Brain pericyte (primary cell): ENCODE results near the gene GALNS.
"Not testable (repeated sequence)": the region's sequence is repeated elsewhere in the genome, so short reads cannot be mapped to it uniquely, and the experiment has no call there.

Experiments
- DNase-seq: peaks from one replicate; pipeline ENCODE4 v3.0.0-alpha.2; 2012; ENCODE audit warnings: low read depth, low spot score

The GALNS gene

GRCh38 chr16:88856828-88857727, at the start of gene GALNS, which contains the start of gene TRAPPC2L:
Gene GALNS, minus strand, starts transcription at chr16:88856947. Its CDS starts 70 bp downstream, at chr16:88856877.
Gene TRAPPC2L, plus strand, starts transcription at chr16:88857127. Its CDS starts 24 bp downstream, at chr16:88857151.
- DNase-seq = peak; percentile 86

GRCh38 chr16:88906020-88906419, 49.3 kb upstream of the GALNS start:
- no peak for DNase-seq

- no peak for DNase-seq
Measured at GRCh38 chr16:88905563-88905962, 48.8 kb upstream of the GALNS start.

- no peak for DNase-seq
Measured at GRCh38 chr16:88904676-88905365, 48.1 kb upstream of the GALNS start.

- no peak for DNase-seq
Measured at GRCh38 chr16:88903267-88903666, 46.5 kb upstream of the GALNS start.

GRCh38 chr16:88902744-88903143, 46.0 kb upstream of the GALNS start:
- DNase-seq = no peak

- no peak for DNase-seq
Measured at GRCh38 chr16:88901718-88902337, 45.1 kb upstream of the GALNS start.

- DNase-seq = no peak
Measured at GRCh38 chr16:88900662-88901052, 43.9 kb upstream of the GALNS start.

- no peak for DNase-seq
Measured at GRCh38 chr16:88899901-88900661, 43.3 kb upstream of the GALNS start.

GRCh38 chr16:88897696-88898425, 41.1 kb upstream of the GALNS start:
- DNase-seq = no peak

- no peak for DNase-seq
Measured at GRCh38 chr16:88896238-88897070, 39.7 kb upstream of the GALNS start.

- no peak for DNase-seq
Measured at GRCh38 chr16:88895335-88895734, 38.6 kb upstream of the GALNS start.

- no peak for DNase-seq
Measured at GRCh38 chr16:88894681-88895300, 38.0 kb upstream of the GALNS start.

- not testable (repeated sequence) for DNase-seq
Measured at GRCh38 chr16:88894266-88894665, 37.5 kb upstream of the GALNS start.

- DNase-seq = no peak
Measured at GRCh38 chr16:88893127-88893968, 36.6 kb upstream of the GALNS start.

- no peak for DNase-seq
Measured at GRCh38 chr16:88892065-88892464, 35.3 kb upstream of the GALNS start.

- no peak for DNase-seq
Measured at GRCh38 chr16:88891083-88891482, 34.3 kb upstream of the GALNS start.

- DNase-seq = not testable (repeated sequence)
Measured at GRCh38 chr16:88889702-88890352, 33.1 kb upstream of the GALNS start.
